GM23248 (cell line): ENCODE results near the gene AKAP10. TPM values are rescaled to one million over a fixed set of nuclear protein-coding genes. Genes with fewer than 3 reads are reported as not detected.

Experiments used
- DNase-seq: peaks from one replicate; pipeline ENCODE4 v3.0.0-alpha.2; 2015
- H2AFZ ChIP-seq: fragments of 200-600 bp; sonication (generic); 2 replicates; pipeline ENCODE4 v1.6.1; 2016; ENCODE audit warnings: antibody characterized with exemption
- H3F3A ChIP-seq: fragments of 200-600 bp; sonication (generic); 2 replicates; pipeline ENCODE4 v1.6.1; 2016; ENCODE audit warnings: mild to moderate bottlenecking, antibody characterized with exemption, mixed run types; ENCODE audit not compliant: insufficient read depth
- H3K27ac ChIP-seq: fragments of 200-600 bp; sonication (generic); 2 replicates; pipeline ENCODE4 v1.5.1; 2016; ENCODE audit warnings: mild to moderate bottlenecking
- H3K27me3 ChIP-seq: fragments of 200-600 bp; sonication (generic); replicated peaks from 2 replicates; pipeline ENCODE4 v1.6.1; 2016; ENCODE audit warnings: mild to moderate bottlenecking; ENCODE audit not compliant: insufficient read depth
- H3K36me3 ChIP-seq: fragments of 200-600 bp; sonication (generic); 2 replicates; pipeline ENCODE4 v1.6.1; 2016; ENCODE audit warnings: low read depth, mild to moderate bottlenecking
- H3K4me1 ChIP-seq: fragments of 200-600 bp; sonication (generic); 2 replicates; pipeline ENCODE4 v1.6.1; 2016; ENCODE audit warnings: mild to moderate bottlenecking; ENCODE audit not compliant: insufficient read depth
- H3K4me2 ChIP-seq: fragments of 200-600 bp; sonication (generic); one replicate; pipeline ENCODE4 v1.6.1; 2016; ENCODE audit warnings: mild to moderate bottlenecking; ENCODE audit not compliant: unreplicated experiment
- H3K4me3 ChIP-seq: fragments of 200-600 bp; sonication (generic); 2 replicates; pipeline ENCODE4 v1.5.1; 2016; ENCODE audit warnings: mild to moderate bottlenecking
- H3K79me2 ChIP-seq: fragments of 200-600 bp; sonication (generic); 2 replicates; pipeline ENCODE4 v1.6.1; 2016; ENCODE audit warnings: mild to moderate bottlenecking; ENCODE audit not compliant: insufficient read depth
- H3K9ac ChIP-seq: fragments of 200-600 bp; sonication (generic); 2 replicates; pipeline ENCODE4 v1.6.1; 2016; ENCODE audit warnings: mild to moderate bottlenecking
- H3K9me2 ChIP-seq: fragments of 200-600 bp; sonication (generic); 2 replicates; pipeline ENCODE4 v1.6.1; 2016; ENCODE audit warnings: mixed run types, mild to moderate bottlenecking, moderate library complexity; ENCODE audit not compliant: insufficient read depth
- H3K9me3 ChIP-seq: fragments of 200-600 bp; sonication (generic); one replicate; pipeline ENCODE4 v1.6.1; 2017; ENCODE audit warnings: low read depth
- H4K20me1 ChIP-seq: fragments of 200-600 bp; sonication (generic); 2 replicates; pipeline ENCODE4 v1.6.0; 2016; ENCODE audit not compliant: insufficient read depth
- EZH2 ChIP-seq: fragments of 200-600 bp; sonication (generic); IDR thresholded peaks from 2 replicates; pipeline ENCODE4 v1.6.1; 2018; ENCODE audit warnings: antibody characterized with exemption, mild to moderate bottlenecking; ENCODE audit not compliant: insufficient read depth, poor library complexity, severe bottlenecking
- EZH2phosphoT487 ChIP-seq: fragments of 200-600 bp; sonication (generic); IDR thresholded peaks from 2 replicates; pipeline ENCODE4 v1.6.1; 2018; ENCODE audit warnings: antibody characterized with exemption, moderate library complexity, mild to moderate bottlenecking, low read depth; ENCODE audit not compliant: insufficient read depth
- WGBS, 2 experiments: methylation state at CpG; one replicate each; pipeline ENCODE4 v1.1.6; 2015 to 2017; ENCODE audit warnings: low lambda C conversion rate in 2 of 2, low coverage in 1 of 2; ENCODE audit errors: missing lambda C conversion rate in 2 of 2; 5-methylcytosine and 5-hydroxymethylcytosine counted together
- in situ Hi-C: fragments of 300-500 bp; cut with MboI; formaldehyde crosslinking; loops from 2 replicates; pipeline ENCODE4 v1.15.0; 2020
- polyA plus RNA-seq: library from polyadenylated mRNA; unstranded; fragments of >200 nt; fragmentation: Nextera tagmentation; extraction: Ambion mirVana; gene quantifications from 2 replicates; pipeline ENCODE4 v1.2.1, GENCODE V29; 2016
- total RNA-seq: library from RNA; depleted of rRNA; stranded (reverse); fragments of >200 nt; shearing (Covaris generic); gene quantifications from 2 replicates; pipeline ENCODE4 v1.2.3, GENCODE V29; 2014

The AKAP10 gene
- total and polyA plus RNA-seq, 2 experiments from 2014 or later = 18.0 to 26.5 TPM

GRCh38 chr17:20012017-20012536 is 34.4 kb upstream of the AKAP10 start:
- in situ Hi-C loops = no loop called here
- Histone ChIP-seq H2AFZ (no peak overlapping the region), H3K9ac (no peak overlapping the region), H3K4me3 (no peak overlapping the region), H3F3A (peaks cover 6% of the 10 kb centered on the region; the same call in 1 of the 2 replicates), H3K27ac (no peak overlapping the region), H4K20me1 (no peaks in the 10 kb centered on the region), H3K9me3 (no peaks in the 10 kb centered on the region), H3K9me2 (no peaks in the 10 kb centered on the region), H3K4me2 (no peak overlapping the region), H3K79me2 (no peaks in the 10 kb centered on the region), H3K27me3 (peaks cover 49% of the 10 kb centered on the region), H3K36me3 (no peaks in the 10 kb centered on the region), H3K4me1 (no peaks in the 10 kb centered on the region)
- no peak for DNase-seq
- TF ChIP-seq EZH2 (no peak), EZH2phosphoT487 (no peak)
- 19 to 23% methylated on average over 2 of the region's 2 CpGs for WGBS, 2 experiments

DNA sequence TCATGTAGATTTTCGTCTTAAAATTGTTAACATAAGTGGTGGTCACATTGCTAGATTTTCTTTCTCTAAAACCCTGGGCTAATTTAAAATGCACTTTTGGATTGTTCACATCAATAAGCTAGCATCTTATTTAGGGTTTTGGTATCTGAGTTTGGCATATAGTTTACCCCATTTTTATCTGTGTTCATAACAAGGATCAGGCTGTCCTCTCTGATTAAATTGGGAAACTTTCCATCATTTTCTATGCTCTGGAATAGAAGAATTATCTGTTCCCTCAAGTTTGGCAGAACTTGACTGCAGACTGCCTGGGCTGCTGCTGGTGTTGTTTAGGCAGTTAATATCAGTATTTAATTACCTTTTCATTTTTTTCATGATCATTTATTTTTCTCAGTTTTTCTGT is 33.3 kb upstream of the AKAP10 start:
- Histone ChIP-seq H3K9me2 (no peaks in the 10 kb centered on the region), H3K27me3 (peaks cover 60% of the 10 kb centered on the region), H3K9me3 (no peaks in the 10 kb centered on the region), H3K9ac (no peak overlapping the region), H4K20me1 (no peaks in the 10 kb centered on the region), H3K4me1 (no peaks in the 10 kb centered on the region), H3K4me3 (no peak overlapping the region), H3F3A (peaks cover 6% of the 10 kb centered on the region; the same call in 1 of the 2 replicates), H2AFZ (no peak overlapping the region), H3K36me3 (no peaks in the 10 kb centered on the region), H3K27ac (no peak overlapping the region), H3K79me2 (no peaks in the 10 kb centered on the region), H3K4me2 (no peak overlapping the region)
- in situ Hi-C loops = no loop called here
- TF ChIP-seq EZH2 (no peak), EZH2phosphoT487 (no peak)
- 60 to 70% methylated on average over 1 of the region's 1 CpG for WGBS, 2 experiments
- no peak for DNase-seq

DNA sequence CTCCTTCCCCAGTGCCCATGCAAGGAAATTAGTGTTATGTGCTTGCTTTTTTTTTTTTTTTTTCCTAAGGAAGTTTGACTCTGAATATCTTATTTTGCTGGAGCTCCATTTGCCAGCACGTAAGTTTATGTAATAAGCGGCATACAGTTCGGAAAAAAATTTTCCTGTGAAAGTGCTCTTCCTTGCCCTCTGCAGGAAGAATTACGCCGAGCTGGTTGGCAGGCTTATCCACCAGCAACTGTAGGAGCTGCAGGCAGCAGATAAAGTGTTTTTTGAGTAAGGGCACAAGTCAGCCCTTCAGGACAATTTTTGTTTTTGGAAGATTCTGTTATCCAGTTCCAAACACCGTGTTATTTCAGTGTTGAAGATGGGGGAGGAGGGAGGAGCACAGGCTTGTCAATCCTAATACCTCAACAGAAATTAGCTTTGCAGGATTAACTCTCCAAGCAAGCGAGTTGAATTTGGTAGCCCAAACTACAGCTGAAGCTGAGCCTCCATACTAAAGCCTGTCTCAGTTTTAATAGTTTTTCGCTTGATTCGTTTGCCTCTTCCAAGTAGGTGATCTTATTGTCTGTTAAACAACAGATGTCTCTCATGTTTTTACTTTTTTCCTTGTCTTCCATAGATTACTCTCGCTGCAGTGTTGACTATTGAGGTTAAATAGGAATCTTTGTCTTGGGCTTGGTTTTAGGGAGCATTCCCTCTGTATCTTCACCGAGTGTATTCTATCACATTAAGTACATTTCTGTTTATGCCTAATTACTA is 32.7 kb upstream of the AKAP10 start:
- peak overlapping the region; percentile 95 for H2AFZ ChIP-seq
- no peaks in the 10 kb centered on the region for H3K4me1 ChIP-seq
- TF ChIP-seq EZH2 (peak; percentile 58), EZH2phosphoT487 (no peak)
- H3K36me3 ChIP-seq = no peaks in the 10 kb centered on the region
- H3K27ac ChIP-seq = no peak overlapping the region
- in situ Hi-C loops = no loop called here
- H3F3A ChIP-seq = peaks cover 6% of the 10 kb centered on the region; the same call in 1 of the 2 replicates
- no peaks in the 10 kb centered on the region for H3K9me3 ChIP-seq
- peak; percentile 76 for DNase-seq
- H3K79me2 ChIP-seq = no peaks in the 10 kb centered on the region
- H3K4me3 ChIP-seq = peak overlapping the region; percentile 79
- H3K27me3 ChIP-seq = peaks cover 63% of the 10 kb centered on the region
- WGBS, 2 experiments = 29 to 32% methylated on average over 11 of the region's 11 CpGs
- peak overlapping the region; percentile 39 for H3K4me2 ChIP-seq
- H3K9me2 ChIP-seq = no peaks in the 10 kb centered on the region
- no peaks in the 10 kb centered on the region for H4K20me1 ChIP-seq
- H3K9ac ChIP-seq = no peak overlapping the region

- no peaks in the 10 kb centered on the region for H3K36me3 ChIP-seq
- H3K4me3 ChIP-seq = peak within 1 kb of the TSS; percentile 79
- H3K9ac ChIP-seq = no peak within 1 kb of the TSS
- H3K79me2 ChIP-seq = no peaks in the 10 kb centered on the region
- WGBS, 2 experiments = 0 to 1% methylated on average over 61 to 69 of the region's 96 CpGs
- no peak within 1 kb of the TSS for H3K27ac ChIP-seq
- peak within 1 kb of the TSS; percentile 77 for H3K4me2 ChIP-seq
- H2AFZ ChIP-seq = peak within 1 kb of the TSS; percentile 95
- H3K4me1 ChIP-seq = no peaks in the 10 kb centered on the region
- in situ Hi-C loops = no loop called here
- no peaks in the 10 kb centered on the region for H4K20me1 ChIP-seq
- H3K9me2 ChIP-seq = no peaks in the 10 kb centered on the region
- no peaks in the 10 kb centered on the region for H3K9me3 ChIP-seq
- H3F3A ChIP-seq = peaks cover 6% of the 10 kb centered on the region; the same call in 1 of the 2 replicates
- peaks cover 63% of the 10 kb centered on the region for H3K27me3 ChIP-seq
- no peak for DNase-seq
- TF ChIP-seq EZH2phosphoT487 (no peak), EZH2 (no peak)
Observed at GRCh38 chr17:20009302-20010098, 31.9 kb upstream of the AKAP10 start, which contains the start of gene SPECC1. Gene SPECC1 (plus strand): TSS chr17:20009359. CDS start chr17:20096652, 87,293 bp downstream.
